Colonic mucosa (tissue), 4 donors: ENCODE results near the gene DCUN1D4. TPM values are rescaled to one million over a fixed set of nuclear protein-coding genes. Genes with fewer than 3 reads are reported as not detected.

Experiments used
- DNase-seq: peaks from one replicate; pipeline ENCODE4 v3.0.0-alpha.2; 2020
- H3K27ac ChIP-seq: fragments of 200-600 bp; one replicate; pipeline ENCODE4 v1.8.0; 2021
- H3K27me3 ChIP-seq: fragments of 200-600 bp; one replicate; pipeline ENCODE4 v1.8.0; 2021
- H3K36me3 ChIP-seq: fragments of 200-600 bp; one replicate; pipeline ENCODE4 v1.8.0; 2021
- H3K4me1 ChIP-seq: fragments of 200-600 bp; one replicate; pipeline ENCODE4 v1.8.0; 2021; ENCODE audit warnings: mild to moderate bottlenecking
- H3K4me3 ChIP-seq: fragments of 200-600 bp; one replicate; pipeline ENCODE4 v1.8.0; 2021
- H3K9ac ChIP-seq, 2 donors: one replicate each; pipeline ENCODE4 v1.7.0; 2013; ENCODE audit warnings: control low read depth in 2 of 2, low read depth in 2 of 2, low read length in 2 of 2
- H3K9me3 ChIP-seq: fragments of 200-600 bp; one replicate; pipeline ENCODE4 v1.8.0; 2021
- intact Hi-C: fragments of 100-400 bp; cut with DNase I; formaldehyde crosslinking; loops from one replicate; pipeline ENCODE4 v1.14.1; 2022
- total RNA-seq, 2 donors: library from RNA; stranded (reverse); fragmentation: NEBNext Ultra II Directional in 1 of 2; extraction: Animal tissue kit (Norgen Biotek cat#: 25700) in 1 of 2; gene quantifications; one replicate each; pipeline ENCODE4 v1.2.1, GENCODE V29; 2021
- TF ChIP-seq, protein P1 (sequence below): fragments of 200-600 bp; IDR thresholded peaks from one replicate; pipeline ENCODE4 v1.8.0; 2022; ENCODE audit warnings: antibody characterized with exemption, mild to moderate bottlenecking
- donor health status: healthy.
- donor health status: DM: no; HTN: no; CAD: no.
- donor health status: DM: no; HTN: no; CAD: no.

DCUN1D4 gene
- total RNA-seq, 2 donors from 2014 or later, result 30.4 to 36.0 TPM

GRCh38 chr4:51958199-51958968, 115.4 kb downstream of the DCUN1D4 start:
- DNase-seq, result no peak
- no peaks in the 10 kb centered on the region for H3K4me1 ChIP-seq
- no peak overlapping the region for H3K4me3 ChIP-seq
- H3K36me3 ChIP-seq, result no peaks in the 10 kb centered on the region
- no peaks in the 10 kb centered on the region for H3K27me3 ChIP-seq
- intact Hi-C loops, result no loop called here
- TF ChIP-seq, protein P1, sequence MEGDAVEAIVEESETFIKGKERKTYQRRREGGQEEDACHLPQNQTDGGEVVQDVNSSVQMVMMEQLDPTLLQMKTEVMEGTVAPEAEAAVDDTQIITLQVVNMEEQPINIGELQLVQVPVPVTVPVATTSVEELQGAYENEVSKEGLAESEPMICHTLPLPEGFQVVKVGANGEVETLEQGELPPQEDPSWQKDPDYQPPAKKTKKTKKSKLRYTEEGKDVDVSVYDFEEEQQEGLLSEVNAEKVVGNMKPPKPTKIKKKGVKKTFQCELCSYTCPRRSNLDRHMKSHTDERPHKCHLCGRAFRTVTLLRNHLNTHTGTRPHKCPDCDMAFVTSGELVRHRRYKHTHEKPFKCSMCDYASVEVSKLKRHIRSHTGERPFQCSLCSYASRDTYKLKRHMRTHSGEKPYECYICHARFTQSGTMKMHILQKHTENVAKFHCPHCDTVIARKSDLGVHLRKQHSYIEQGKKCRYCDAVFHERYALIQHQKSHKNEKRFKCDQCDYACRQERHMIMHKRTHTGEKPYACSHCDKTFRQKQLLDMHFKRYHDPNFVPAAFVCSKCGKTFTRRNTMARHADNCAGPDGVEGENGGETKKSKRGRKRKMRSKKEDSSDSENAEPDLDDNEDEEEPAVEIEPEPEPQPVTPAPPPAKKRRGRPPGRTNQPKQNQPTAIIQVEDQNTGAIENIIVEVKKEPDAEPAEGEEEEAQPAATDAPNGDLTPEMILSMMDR, result no peak
- no peak overlapping the region for H3K9ac ChIP-seq
- H3K27ac ChIP-seq, result no peak overlapping the region
- no peaks in the 10 kb centered on the region for H3K9me3 ChIP-seq

GRCh38 chr4:51960486-51960885, 117.5 kb downstream of the DCUN1D4 start:
- Histone ChIP-seq H3K36me3 (no peaks in the 10 kb centered on the region), H3K9me3 (no peaks in the 10 kb centered on the region), H3K4me1 (no peaks in the 10 kb centered on the region), H3K27ac (no peak overlapping the region), H3K4me3 (no peak overlapping the region), H3K27me3 (no peaks in the 10 kb centered on the region), H3K9ac (no peak overlapping the region)
- DNase-seq, result no peak
- intact Hi-C loops, result no loop called here
- TF ChIP-seq, protein P1, result no peak

- H3K4me1 ChIP-seq, result no peaks in the 10 kb centered on the region
- no peaks in the 10 kb centered on the region for H3K9me3 ChIP-seq
- H3K36me3 ChIP-seq, result no peaks in the 10 kb centered on the region
- H3K27me3 ChIP-seq, result no peaks in the 10 kb centered on the region
- H3K4me3 ChIP-seq, result no peak overlapping the region
- H3K27ac ChIP-seq, result no peak overlapping the region
- no peak overlapping the region for H3K9ac ChIP-seq
- intact Hi-C loops, result no loop called here
- no peak for DNase-seq
- TF ChIP-seq, protein P1, result no peak
These were observed 121.0 kb downstream of the DCUN1D4 start for GRCh38 chr4:51963841-51964517.

GRCh38 chr4:51965862-51966261, 122.9 kb downstream of the DCUN1D4 start:
- no peak for DNase-seq
- Histone ChIP-seq H3K4me3 (no peak overlapping the region), H3K27me3 (no peaks in the 10 kb centered on the region), H3K9ac (no peak overlapping the region), H3K9me3 (no peaks in the 10 kb centered on the region), H3K36me3 (no peaks in the 10 kb centered on the region), H3K27ac (no peak overlapping the region), H3K4me1 (no peaks in the 10 kb centered on the region)
- TF ChIP-seq, protein P1, result no peak
- intact Hi-C loops, result no loop called here

Other genes starting within 250 kb of the DCUN1D4 start
- gene LRRC66, start 177.2 kb downstream of the DCUN1D4 start, total RNA-seq, result 1 to 10 TPM; 6.1 to 8.5 TPM
- gene SGCB, start 195.1 kb downstream of the DCUN1D4 start, total RNA-seq, result 10 to 100 TPM; 23.7 to 35.4 TPM
- 10 to 100 TPM in 1 of 2 donors, 1 to 10 TPM in 1; 9.8 to 14.6 TPM for gene SPATA18, start 208.2 kb downstream of the DCUN1D4 start, total RNA-seq